ENCODE measurements around the gene UBE2E2. TPM values are rescaled to one million over a fixed set of nuclear protein-coding genes. Genes with fewer than 3 reads are reported as not detected.
A peak's percentile ranks its signal among the peaks of the same experiment; 100 is the strongest.

Gene UBE2E2
- total RNA-seq, 1 donor from 2014 or later = 24.2 TPM

DNA sequence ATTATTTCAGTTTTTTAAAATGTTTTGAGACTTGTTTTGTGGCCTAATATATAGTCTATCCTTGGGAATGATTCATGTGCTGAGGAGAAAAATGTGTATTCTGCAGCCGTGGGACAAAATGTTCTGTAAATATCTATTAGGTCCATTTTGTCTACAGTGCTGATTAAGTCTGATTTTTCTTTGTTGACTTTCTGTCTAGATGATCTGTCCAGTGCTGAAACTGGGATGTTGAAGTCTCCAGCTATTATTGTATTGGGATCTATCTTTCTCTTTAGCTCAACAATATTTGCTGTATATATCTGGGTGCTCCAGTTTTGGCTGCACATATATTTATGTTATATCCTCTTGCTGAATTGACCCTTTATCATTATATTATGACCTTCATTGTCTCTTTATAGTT is 85.2 kb downstream of the UBE2E2 start:
- DNase-seq (ENCODE audit: low read depth, low spot score) = no peak
- peaks cover 8% of the 10 kb centered on the region for H3K36me3 Mint-ChIP-seq (ENCODE audit: low read depth)
- no peak for TF ChIP-seq CTCF (conservative IDR thresholded peaks at IDR 0.05)
- H3K4me1 Mint-ChIP-seq = peaks cover 5% of the 10 kb centered on the region
- H3K27me3 Mint-ChIP-seq (ENCODE audit: low read depth) = no peaks in the 10 kb centered on the region
- peaks cover 20% of the 10 kb centered on the region for H3K9me3 Mint-ChIP-seq
- H3K27ac Mint-ChIP-seq (ENCODE audit: unreplicated experiment) = no peak overlapping the region
- H3K4me3 Mint-ChIP-seq = no peak overlapping the region

DNA sequence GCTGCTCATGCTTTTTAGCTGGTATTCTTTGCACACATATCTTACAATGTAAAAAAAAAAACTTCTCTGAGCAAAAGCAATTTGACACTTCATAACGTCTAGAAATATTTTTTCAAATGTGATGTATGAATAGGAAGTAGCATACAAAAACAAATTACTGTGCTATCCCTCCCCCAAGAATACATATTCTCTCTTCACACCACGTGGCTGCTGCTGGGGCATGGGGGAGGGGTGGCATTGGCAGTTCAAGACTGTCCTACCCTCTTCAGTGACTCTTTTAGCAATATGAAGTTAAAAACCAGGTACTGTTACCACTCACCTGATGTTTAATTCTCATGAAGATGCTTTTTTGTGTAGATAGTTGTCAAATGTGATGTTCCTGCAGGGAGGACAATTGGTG is 85.6 kb downstream of the UBE2E2 start:
- TF ChIP-seq CTCF (conservative IDR thresholded peaks at IDR 0.05) = no peak
- H3K27ac Mint-ChIP-seq (ENCODE audit: unreplicated experiment) = no peak overlapping the region
- peaks cover 8% of the 10 kb centered on the region for H3K36me3 Mint-ChIP-seq (ENCODE audit: low read depth)
- no peaks in the 10 kb centered on the region for H3K27me3 Mint-ChIP-seq (ENCODE audit: low read depth)
- no peak overlapping the region for H3K4me3 Mint-ChIP-seq
- no peak for DNase-seq (ENCODE audit: low read depth, low spot score)
- H3K4me1 Mint-ChIP-seq = peaks cover 2% of the 10 kb centered on the region
- peaks cover 20% of the 10 kb centered on the region for H3K9me3 Mint-ChIP-seq

- no peak overlapping the region for H3K4me3 Mint-ChIP-seq
- no peaks in the 10 kb centered on the region for H3K27me3 Mint-ChIP-seq (ENCODE audit: low read depth)
- no peak for DNase-seq (ENCODE audit: low read depth, low spot score)
- peaks cover 5% of the 10 kb centered on the region for H3K9me3 Mint-ChIP-seq
- H3K36me3 Mint-ChIP-seq (ENCODE audit: low read depth) = no peaks in the 10 kb centered on the region
- H3K27ac Mint-ChIP-seq (ENCODE audit: unreplicated experiment) = no peak overlapping the region
- no peak for TF ChIP-seq CTCF (conservative IDR thresholded peaks at IDR 0.05)
- H3K4me1 Mint-ChIP-seq = no peaks in the 10 kb centered on the region
Measured at GRCh38 chr3:23292432-23292831, 89.3 kb downstream of the UBE2E2 start.

DNA sequence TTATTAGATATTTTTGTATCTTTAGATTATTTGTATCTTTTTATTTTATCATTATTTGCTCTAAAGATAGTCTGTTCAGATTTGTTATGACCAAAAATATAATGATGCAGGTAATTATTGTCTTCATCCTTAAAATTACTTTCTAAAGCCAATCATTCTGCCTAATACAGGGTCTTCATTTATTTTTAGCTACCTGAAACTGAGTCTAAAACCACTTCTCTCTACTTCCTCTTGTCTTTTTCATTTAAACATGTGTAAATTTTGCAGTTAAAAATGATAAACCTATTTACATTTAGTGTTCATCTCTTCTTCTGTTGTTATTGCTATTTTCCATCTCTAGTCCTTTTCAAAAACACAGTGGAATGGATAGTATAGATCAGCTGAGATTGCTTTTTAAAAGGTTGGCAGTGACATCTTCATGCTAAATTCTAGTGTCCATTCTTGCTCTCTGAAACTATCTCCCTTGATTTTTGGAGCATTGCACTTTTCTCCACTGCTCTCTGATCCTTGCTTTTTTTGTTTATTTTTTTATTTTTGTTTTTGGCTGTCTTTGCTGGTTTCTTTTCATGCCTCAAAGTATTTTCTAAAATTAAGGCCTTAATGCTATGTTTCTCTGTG is 91.8 kb downstream of the UBE2E2 start:
- Mint-ChIP-seq H3K27me3 (ENCODE audit: low read depth) (no peaks in the 10 kb centered on the region), H3K4me1 (no peaks in the 10 kb centered on the region), H3K4me3 (no peak overlapping the region), H3K9me3 (peaks cover 2% of the 10 kb centered on the region), H3K36me3 (ENCODE audit: low read depth) (peaks cover 4% of the 10 kb centered on the region), H3K27ac (ENCODE audit: unreplicated experiment) (no peak overlapping the region)
- DNase-seq (ENCODE audit: low read depth, low spot score) = no peak
- TF ChIP-seq CTCF (conservative IDR thresholded peaks at IDR 0.05) = no peak

- no peak for TF ChIP-seq CTCF (conservative IDR thresholded peaks at IDR 0.05)
- Mint-ChIP-seq H3K4me1 (no peaks in the 10 kb centered on the region), H3K4me3 (no peak overlapping the region), H3K36me3 (ENCODE audit: low read depth) (peaks cover 8% of the 10 kb centered on the region), H3K27me3 (ENCODE audit: low read depth) (no peaks in the 10 kb centered on the region), H3K27ac (ENCODE audit: unreplicated experiment) (peak overlapping the region; percentile 84), H3K9me3 (peaks cover 2% of the 10 kb centered on the region)
- DNase-seq (ENCODE audit: low read depth, low spot score) = no peak
Measured at GRCh38 chr3:23301819-23302218, 98.7 kb downstream of the UBE2E2 start.

All from neural crest cell (in vitro differentiated cells).